Activated gamma-delta T cell treated with anti-CD3 and anti-CD28 coated beads, Interleukin-2, amount 50 U/mL, for 16 hours (primary cell): ENCODE data around the gene SSH2.
"Not testable (repeated sequence)": the region's sequence is repeated elsewhere in the genome, so short reads cannot be mapped to it uniquely, and the experiment has no call there.

Source experiments
- DNase-seq: peaks from one replicate; pipeline ENCODE4 v3.0.0-alpha.2; 2020; ENCODE audit warnings: low read depth

Gene SSH2

GRCh38 chr17:29734640-29735039 lies 195.4 kb downstream of the SSH2 start:
- DNase-seq: no peak

GRCh38 chr17:29733166-29733565 lies 196.9 kb downstream of the SSH2 start:
- DNase-seq: no peak

- no peak for DNase-seq
These were observed 197.4 kb downstream of the SSH2 start for GRCh38 chr17:29732613-29733012.

GRCh38 chr17:29732209-29732608 lies 197.8 kb downstream of the SSH2 start:
- DNase-seq: no peak

- DNase-seq: no peak
These were observed 198.5 kb downstream of the SSH2 start for GRCh38 chr17:29731589-29731929.

GRCh38 chr17:29728490-29728889 lies 201.5 kb downstream of the SSH2 start:
- no peak for DNase-seq

- no peak for DNase-seq
These were observed 203.2 kb downstream of the SSH2 start for GRCh38 chr17:29726715-29727252.

GRCh38 chr17:29725408-29725807 lies 204.6 kb downstream of the SSH2 start:
- DNase-seq: not testable (repeated sequence)

- DNase-seq: no peak
These were observed 206.6 kb downstream of the SSH2 start for GRCh38 chr17:29723278-29724047.

- no peak for DNase-seq
These were observed 207.4 kb downstream of the SSH2 start for GRCh38 chr17:29722411-29723198.

GRCh38 chr17:29720551-29720950 lies 209.5 kb downstream of the SSH2 start:
- no peak for DNase-seq

- DNase-seq: no peak
These were observed 210.6 kb downstream of the SSH2 start for GRCh38 chr17:29719469-29719868.

GRCh38 chr17:29718446-29719039 lies 211.5 kb downstream of the SSH2 start:
- DNase-seq: no peak

- DNase-seq: no peak
These were observed 212.2 kb downstream of the SSH2 start for GRCh38 chr17:29717817-29718216.

- DNase-seq: no peak
These were observed 213.5 kb downstream of the SSH2 start for GRCh38 chr17:29716566-29716965.

- no peak for DNase-seq
These were observed 214.3 kb downstream of the SSH2 start for GRCh38 chr17:29715680-29716079.

- DNase-seq: no peak
These were observed 215.9 kb downstream of the SSH2 start for GRCh38 chr17:29714146-29714545.

- DNase-seq: no peak
These were observed 216.4 kb downstream of the SSH2 start for GRCh38 chr17:29713626-29714025.

GRCh38 chr17:29711588-29712385 lies 218.2 kb downstream of the SSH2 start:
- DNase-seq: no peak

- no peak for DNase-seq
These were observed 219.1 kb downstream of the SSH2 start for GRCh38 chr17:29710891-29711418.

GRCh38 chr17:29710520-29710884 lies 219.5 kb downstream of the SSH2 start:
- no peak for DNase-seq
